ENCODE data around the gene PTPRN2.
"Not testable (repeated sequence)": the region's sequence is repeated elsewhere in the genome, so short reads cannot be mapped to it uniquely, and the experiment has no call there.

Gene PTPRN2

DNA sequence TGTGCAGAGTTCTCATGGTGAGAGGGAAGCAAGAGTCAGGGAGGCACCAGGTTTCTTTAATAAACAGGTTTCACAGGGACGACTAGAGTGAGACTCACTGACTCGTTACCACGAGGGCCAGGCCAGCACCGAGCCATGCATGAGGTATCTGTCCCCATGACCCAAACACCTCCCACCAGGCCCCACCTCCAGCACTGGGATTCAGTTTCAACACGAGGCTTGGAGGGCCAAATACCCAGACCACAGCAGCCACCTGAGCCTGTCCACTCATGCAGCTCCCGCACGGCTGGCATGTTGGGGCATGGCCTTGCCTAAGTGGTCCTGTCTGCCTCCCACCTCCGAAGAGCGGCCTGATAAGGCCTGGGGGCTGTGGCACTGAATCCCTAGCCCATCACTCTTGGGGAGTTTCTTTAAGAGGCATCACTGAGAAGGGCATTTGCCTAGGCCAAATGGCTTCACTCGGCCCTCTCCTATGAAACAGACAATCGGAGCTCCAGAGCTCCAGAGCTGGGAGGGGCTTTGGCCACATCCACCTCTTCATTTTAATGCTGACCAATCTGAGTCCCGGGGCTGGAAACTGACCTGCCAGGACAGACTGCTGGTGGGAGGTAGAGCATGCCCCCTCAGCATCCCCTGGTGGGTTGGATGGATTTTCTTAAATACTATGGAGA lies 1093.0 kb downstream of the PTPRN2 start:
- no peak for DNase-seq (ENCODE audit: low read depth)

- no peak for DNase-seq (ENCODE audit: low read depth)
Measured at GRCh38 chr7:157493776-157494175, 1093.8 kb downstream of the PTPRN2 start.

DNA sequence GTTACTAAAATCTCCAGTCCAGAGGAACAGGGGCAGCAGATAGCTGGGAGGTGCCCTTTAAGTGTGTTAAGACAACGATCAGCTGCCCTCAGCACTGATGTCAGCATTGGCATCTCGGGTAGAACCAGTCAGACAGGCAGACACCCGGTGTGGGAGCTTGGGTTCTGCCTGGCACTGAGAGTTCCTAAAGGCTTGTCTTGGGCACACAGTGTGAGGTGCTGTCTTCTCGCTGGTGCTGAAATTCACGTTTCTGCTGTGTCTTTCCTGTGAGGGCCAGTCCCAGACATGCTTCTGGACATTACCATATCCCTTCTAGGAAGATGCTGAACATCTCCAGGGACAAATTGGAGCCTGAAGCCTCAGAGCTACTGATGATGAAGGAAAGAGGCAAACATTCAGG lies 1094.6 kb downstream of the PTPRN2 start:
- DNase-seq (ENCODE audit: low read depth) = no peak

DNA sequence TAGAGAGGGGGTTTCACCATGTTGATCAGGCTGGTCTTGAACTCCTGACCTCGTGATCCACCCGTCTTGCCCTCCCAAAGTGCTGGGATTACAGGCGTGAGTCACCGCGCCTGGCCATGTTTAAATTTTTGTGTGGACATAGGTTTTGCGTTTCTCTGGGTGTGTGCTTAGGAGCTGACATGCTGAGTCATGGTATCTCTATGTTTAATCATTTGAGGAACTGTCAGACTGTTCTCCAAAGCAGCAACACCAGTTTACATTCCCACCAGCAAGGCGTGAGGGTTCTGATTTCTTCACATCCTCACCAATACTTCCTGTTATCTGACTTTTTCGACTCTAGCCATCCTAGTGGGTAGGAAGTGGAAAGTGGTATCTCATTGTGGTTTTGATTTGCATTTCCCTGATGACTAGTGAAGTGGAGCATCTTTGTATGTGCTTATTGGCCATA lies 1097.1 kb downstream of the PTPRN2 start:
- DNase-seq (ENCODE audit: low read depth) = peak; percentile 12

- not testable (repeated sequence) for DNase-seq (ENCODE audit: low read depth)
Measured at GRCh38 chr7:157489870-157490269, 1097.8 kb downstream of the PTPRN2 start.

All from stimulated activated CD4-positive, alpha-beta T cell treated with anti-CD3 and anti-CD28 coated beads, Interleukin-2, amount 100 ng/mL, for 4 hours (primary cell).